H1 (cell line): ENCODE data around the gene USP54. TPM values are rescaled to one million over a fixed set of nuclear protein-coding genes. Genes with fewer than 3 reads are reported as not detected.

Experiments used
- BCL11A ChIP-seq, 2 experiments: IDR thresholded peaks; one replicate each; pipeline ENCODE4 v1.6.1; 2011; ENCODE audit warnings: low read depth in 2 of 2, low read length in 2 of 2, mild to moderate bottlenecking in 2 of 2
- CHD1 ChIP-seq: IDR thresholded peaks from 2 replicates; pipeline ENCODE4 v1.6.1; 2012; ENCODE audit warnings: low read depth, low read length, improper control_type of control experiment
- CTCF ChIP-seq, 3 experiments: IDR thresholded peaks; 1 replicate in 2 of 3; 2 replicates in 1 of 3; pipeline versions ENCODE4 v1.5.1 to v1.6.1; 2011; ENCODE audit warnings: low read length in 3 of 3, mild to moderate bottlenecking in 3 of 3, inconsistent platforms in 2 of 3, low read depth in 1 of 3, moderate library complexity in 1 of 3; ENCODE audit not compliant: insufficient read depth in 1 of 3; ENCODE audit errors: control extremely low read depth in 1 of 3
- GABPA ChIP-seq: IDR thresholded peaks from 2 replicates; pipeline ENCODE4 v1.6.1; 2011; ENCODE audit warnings: mild to moderate bottlenecking, low read length, moderate library complexity, borderline replicate concordance; ENCODE audit not compliant: insufficient read depth
- RNF2 ChIP-seq: fragments of 200-900, 300-1000 bp; sonication (generic); IDR thresholded peaks from 2 replicates; pipeline ENCODE4 v1.7.1; 2016; ENCODE audit warnings: borderline replicate concordance, low read depth, mild to moderate bottlenecking, antibody characterized with exemption, low read length; ENCODE audit not compliant: poor library complexity, severe bottlenecking; ENCODE audit errors: missing control alignments
- SUZ12 ChIP-seq: fragments of 200-600 bp; sonication (generic); IDR thresholded peaks from 2 replicates; pipeline ENCODE4 v1.6.1; 2012; ENCODE audit warnings: mild to moderate bottlenecking, inconsistent platforms, low read length, moderate library complexity, mixed read lengths
- TBP ChIP-seq: IDR thresholded peaks from 2 replicates; pipeline ENCODE4 v1.6.1; 2011; ENCODE audit warnings: low read depth, low read length, improper control_type of control experiment
- USF2 ChIP-seq: IDR thresholded peaks from 2 replicates; pipeline ENCODE4 v1.6.1; 2011; ENCODE audit warnings: low read length, improper control_type of control experiment
- polyA plus RNA-seq, 7 experiments: library from polyadenylated mRNA; depleted of rRNA in 3 of 7; stranded (reverse) in 5 of 7; unstranded in 2 of 7; fragments of >200 nt in 5 of 7; fragments of 200-250 nt in 2 of 7; gene quantifications; 1 replicate in 5 of 7; 2 replicates in 1 of 7; 4 replicates in 1 of 7; pipeline versions ENCODE4 v1.2.1 to v1.2.3, GENCODE V29; 2011 to 2013; ENCODE audit warnings: missing spikeins in 2 of 7, mixed read lengths in 2 of 7
- small RNA-seq: library from polyadenylated mRNA; stranded (forward); fragments of <200 nt; extraction: miRNeasy Mini kit (QIAGEN cat#:217004); gene quantifications from one replicate; pipeline ENCODE3, GENCODE V24; 2013; ENCODE audit not compliant: insufficient read depth
- total RNA-seq: library from RNA; stranded (reverse); fragmentation: NEBNext Ultra II Directional; extraction: Animal tissue kit (Norgen Biotek cat#: 25700); gene quantifications from 2 replicates; pipeline ENCODE4 v1.2.1, GENCODE V29; 2021

USP54 gene
- total and polyA plus RNA-seq, 2 of the 8 experiments (the other 6 are each of a cell fraction or from before 2014, with no cell fraction given): 46.2 to 65.6 TPM

GRCh38 chr10:73448384-73448783 lies 142.8 kb downstream of the USP54 start (continued):
- TF ChIP-seq CTCF (IDR thresholded peaks at IDR 0.05; ENCODE audit: control extremely low read depth in 1 of 3, insufficient read depth in 1 of 3, low read depth in 1 of 3, low read length in 3 of 3) (no peak), RNF2 (no peak), SUZ12 (no peak), CHD1 (no peak), TBP (no peak), BCL11A (IDR thresholded peaks at IDR 0.05; ENCODE audit: low read depth in 2 of 2, low read length in 2 of 2) (no peak), GABPA (no peak), USF2 (no peak)
- TF ChIP-seq, all 59 proteins: peak for 0

Small RNA genes lying within 50 kb of the gene (small RNA-seq; reads per million reads assigned to genes)
- not detected for gene RNU6-883P

Other genes starting within 250 kb of the USP54 start
- gene CFAP70, start 232.5 kb downstream of the USP54 start, total RNA-seq: 0.27 and 0.30 TPM in 2 replicates
- 0.09 and 0.21 TPM in 2 replicates for gene CFAP70, start 232.5 kb downstream of the USP54 start, polyA plus RNA-seq (2011; rRNA removed)
- gene ANXA7, start 177.3 kb downstream of the USP54 start, total RNA-seq: 59.9 and 63.6 TPM in 2 replicates
- 37.1 and 39.8 TPM in 2 replicates for gene ANXA7, start 177.3 kb downstream of the USP54 start, polyA plus RNA-seq (2011; rRNA removed)
- 1.7 and 1.9 TPM in 2 replicates for gene MSS51, start 157.8 kb downstream of the USP54 start, total RNA-seq
- 1.5 and 2.6 TPM in 2 replicates for gene MSS51, start 157.8 kb downstream of the USP54 start, polyA plus RNA-seq (2011; rRNA removed)
- 32.3 and 36.3 TPM in 2 replicates for gene PPP3CB, start 95.3 kb downstream of the USP54 start, total RNA-seq
- 8.2 and 10.5 TPM in 2 replicates for gene PPP3CB, start 95.3 kb downstream of the USP54 start, polyA plus RNA-seq (2011; rRNA removed)
- 2.6 and 2.7 TPM in 2 replicates for gene MYOZ1, start 50.1 kb upstream of the USP54 start, total RNA-seq
- 3.0 and 3.3 TPM in 2 replicates for gene MYOZ1, start 50.1 kb upstream of the USP54 start, polyA plus RNA-seq (2011; rRNA removed)
- gene SYNPO2L, start 64.7 kb upstream of the USP54 start, total RNA-seq: 0.11 and 0.19 TPM in 2 replicates
- 0.05 and 0.06 TPM in 2 replicates for gene SYNPO2L, start 64.7 kb upstream of the USP54 start, polyA plus RNA-seq (2011; rRNA removed)
- 3.1 and 5.4 TPM in 2 replicates for gene AGAP5, start 106.8 kb upstream of the USP54 start, total RNA-seq
- gene AGAP5, start 106.8 kb upstream of the USP54 start, polyA plus RNA-seq (2011; rRNA removed): 5.6 and 6.0 TPM in 2 replicates
- gene SEC24C, start 153.0 kb upstream of the USP54 start, total RNA-seq: 63.2 and 66.8 TPM in 2 replicates
- gene SEC24C, start 153.0 kb upstream of the USP54 start, polyA plus RNA-seq (2011; rRNA removed): 67.4 and 70.4 TPM in 2 replicates
- 44.9 and 46.4 TPM in 2 replicates for gene CHCHD1, start 190.7 kb upstream of the USP54 start, total RNA-seq
- gene CHCHD1, start 190.7 kb upstream of the USP54 start, polyA plus RNA-seq (2011; rRNA removed): 52.6 and 58.1 TPM in 2 replicates
- gene ZSWIM8, start 194.3 kb upstream of the USP54 start, total RNA-seq: 44.7 and 49.8 TPM in 2 replicates
- 99.7 and 113 TPM in 2 replicates for gene ZSWIM8, start 194.3 kb upstream of the USP54 start, polyA plus RNA-seq (2011; rRNA removed)
- 21.4 and 25.5 TPM in 2 replicates for gene NDST2, start 220.3 kb upstream of the USP54 start, total RNA-seq
- gene NDST2, start 220.3 kb upstream of the USP54 start, polyA plus RNA-seq (2011; rRNA removed): 13.9 and 18.0 TPM in 2 replicates